Colonic mucosa (tissue), 4 donors: Measurements from ENCODE around the gene YLPM1. TPM values are rescaled to one million over a fixed set of nuclear protein-coding genes. Genes with fewer than 3 reads are reported as not detected.

Experiments used
- DNase-seq: peaks from one replicate; pipeline ENCODE4 v3.0.0-alpha.2; 2020
- H3K27ac ChIP-seq: fragments of 200-600 bp; one replicate; pipeline ENCODE4 v1.8.0; 2021
- H3K27me3 ChIP-seq: fragments of 200-600 bp; one replicate; pipeline ENCODE4 v1.8.0; 2021
- H3K36me3 ChIP-seq: fragments of 200-600 bp; one replicate; pipeline ENCODE4 v1.8.0; 2021
- H3K4me1 ChIP-seq: fragments of 200-600 bp; one replicate; pipeline ENCODE4 v1.8.0; 2021; ENCODE audit warnings: mild to moderate bottlenecking
- H3K4me3 ChIP-seq: fragments of 200-600 bp; one replicate; pipeline ENCODE4 v1.8.0; 2021
- H3K9ac ChIP-seq, 2 donors: one replicate each; pipeline ENCODE4 v1.7.0; 2013; ENCODE audit warnings: control low read depth in 2 of 2, low read depth in 2 of 2, low read length in 2 of 2
- H3K9me3 ChIP-seq: fragments of 200-600 bp; one replicate; pipeline ENCODE4 v1.8.0; 2021
- intact Hi-C: fragments of 100-400 bp; cut with DNase I; formaldehyde crosslinking; loops from one replicate; pipeline ENCODE4 v1.14.1; 2022
- total RNA-seq, 2 donors: library from RNA; stranded (reverse); fragmentation: NEBNext Ultra II Directional in 1 of 2; extraction: Animal tissue kit (Norgen Biotek cat#: 25700) in 1 of 2; gene quantifications; one replicate each; pipeline ENCODE4 v1.2.1, GENCODE V29; 2021
- TF ChIP-seq, protein P1 (sequence below): fragments of 200-600 bp; IDR thresholded peaks from one replicate; pipeline ENCODE4 v1.8.0; 2022; ENCODE audit warnings: antibody characterized with exemption, mild to moderate bottlenecking
- donor health status: healthy.
- donor health status: DM: no; HTN: no; CAD: no.
- donor health status: DM: no; HTN: no; CAD: no.

The YLPM1 gene
- total RNA-seq, 2 donors from 2014 or later, result 36.1 to 41.7 TPM

GRCh38 chr14:74771399-74771798 is 8.3 kb downstream of the YLPM1 start:
- no peak for DNase-seq
- Histone ChIP-seq H3K36me3 (no peaks in the 10 kb centered on the region), H3K27me3 (no peaks in the 10 kb centered on the region), H3K4me1 (no peaks in the 10 kb centered on the region), H3K9ac (no peak overlapping the region), H3K9me3 (no peaks in the 10 kb centered on the region), H3K27ac (no peak overlapping the region), H3K4me3 (no peak overlapping the region)
- TF ChIP-seq, protein P1, sequence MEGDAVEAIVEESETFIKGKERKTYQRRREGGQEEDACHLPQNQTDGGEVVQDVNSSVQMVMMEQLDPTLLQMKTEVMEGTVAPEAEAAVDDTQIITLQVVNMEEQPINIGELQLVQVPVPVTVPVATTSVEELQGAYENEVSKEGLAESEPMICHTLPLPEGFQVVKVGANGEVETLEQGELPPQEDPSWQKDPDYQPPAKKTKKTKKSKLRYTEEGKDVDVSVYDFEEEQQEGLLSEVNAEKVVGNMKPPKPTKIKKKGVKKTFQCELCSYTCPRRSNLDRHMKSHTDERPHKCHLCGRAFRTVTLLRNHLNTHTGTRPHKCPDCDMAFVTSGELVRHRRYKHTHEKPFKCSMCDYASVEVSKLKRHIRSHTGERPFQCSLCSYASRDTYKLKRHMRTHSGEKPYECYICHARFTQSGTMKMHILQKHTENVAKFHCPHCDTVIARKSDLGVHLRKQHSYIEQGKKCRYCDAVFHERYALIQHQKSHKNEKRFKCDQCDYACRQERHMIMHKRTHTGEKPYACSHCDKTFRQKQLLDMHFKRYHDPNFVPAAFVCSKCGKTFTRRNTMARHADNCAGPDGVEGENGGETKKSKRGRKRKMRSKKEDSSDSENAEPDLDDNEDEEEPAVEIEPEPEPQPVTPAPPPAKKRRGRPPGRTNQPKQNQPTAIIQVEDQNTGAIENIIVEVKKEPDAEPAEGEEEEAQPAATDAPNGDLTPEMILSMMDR, result no peak
- intact Hi-C loops, result no loop called here

GRCh38 chr14:74784634-74785033 is 21.5 kb downstream of the YLPM1 start:
- intact Hi-C loops, result no loop called here
- no peak overlapping the region for H3K9ac ChIP-seq
- H3K4me3 ChIP-seq, result no peak overlapping the region
- peaks cover 27% of the 10 kb centered on the region for H3K36me3 ChIP-seq
- DNase-seq, result no peak
- TF ChIP-seq, protein P1, result no peak
- H3K9me3 ChIP-seq, result no peaks in the 10 kb centered on the region
- H3K4me1 ChIP-seq, result no peaks in the 10 kb centered on the region
- H3K27ac ChIP-seq, result no peak overlapping the region
- no peaks in the 10 kb centered on the region for H3K27me3 ChIP-seq

DNA sequence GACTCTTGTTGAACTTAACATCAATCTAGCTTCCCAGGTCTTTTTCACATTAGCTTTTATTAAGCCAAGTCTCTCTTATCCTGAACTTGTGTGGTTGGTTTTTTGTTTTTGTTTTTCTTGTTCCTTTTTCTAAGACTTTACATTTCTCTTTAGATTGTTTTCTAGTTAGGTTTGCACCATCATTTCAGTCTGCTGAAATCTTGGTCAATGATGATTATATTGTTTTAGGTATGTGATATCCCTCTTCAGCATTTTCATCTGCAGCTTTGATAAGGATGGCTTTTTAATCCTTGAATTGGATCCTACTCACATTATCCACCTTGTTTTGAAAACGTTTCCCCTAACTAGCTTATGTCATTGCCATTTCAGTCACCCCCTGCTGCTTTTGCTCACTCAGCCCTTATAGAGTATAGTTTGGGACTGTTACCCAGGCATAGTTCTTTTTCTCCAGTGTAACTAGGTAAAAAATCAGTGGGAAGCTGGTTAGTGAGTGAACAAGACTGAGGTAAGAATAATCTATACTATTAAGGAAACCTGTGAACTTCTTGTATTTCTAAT is 22.0 kb downstream of the YLPM1 start:
- intact Hi-C loops, result no loop called here
- H3K4me1 ChIP-seq, result no peaks in the 10 kb centered on the region
- no peaks in the 10 kb centered on the region for H3K27me3 ChIP-seq
- no peak overlapping the region for H3K4me3 ChIP-seq
- peaks cover 26% of the 10 kb centered on the region for H3K36me3 ChIP-seq
- no peak for DNase-seq
- H3K9me3 ChIP-seq, result no peaks in the 10 kb centered on the region
- no peak overlapping the region for H3K9ac ChIP-seq
- no peak overlapping the region for H3K27ac ChIP-seq
- TF ChIP-seq, protein P1, result no peak

GRCh38 chr14:74786796-74787315 is 23.7 kb downstream of the YLPM1 start:
- H3K27ac ChIP-seq, result no peak overlapping the region
- H3K9me3 ChIP-seq, result no peaks in the 10 kb centered on the region
- no peak overlapping the region for H3K9ac ChIP-seq
- H3K36me3 ChIP-seq, result peaks cover 23% of the 10 kb centered on the region
- TF ChIP-seq, protein P1, result no peak
- no peak overlapping the region for H3K4me3 ChIP-seq
- no peaks in the 10 kb centered on the region for H3K4me1 ChIP-seq
- no peak for DNase-seq
- no peaks in the 10 kb centered on the region for H3K27me3 ChIP-seq
- intact Hi-C loops, result no loop called here

DNA sequence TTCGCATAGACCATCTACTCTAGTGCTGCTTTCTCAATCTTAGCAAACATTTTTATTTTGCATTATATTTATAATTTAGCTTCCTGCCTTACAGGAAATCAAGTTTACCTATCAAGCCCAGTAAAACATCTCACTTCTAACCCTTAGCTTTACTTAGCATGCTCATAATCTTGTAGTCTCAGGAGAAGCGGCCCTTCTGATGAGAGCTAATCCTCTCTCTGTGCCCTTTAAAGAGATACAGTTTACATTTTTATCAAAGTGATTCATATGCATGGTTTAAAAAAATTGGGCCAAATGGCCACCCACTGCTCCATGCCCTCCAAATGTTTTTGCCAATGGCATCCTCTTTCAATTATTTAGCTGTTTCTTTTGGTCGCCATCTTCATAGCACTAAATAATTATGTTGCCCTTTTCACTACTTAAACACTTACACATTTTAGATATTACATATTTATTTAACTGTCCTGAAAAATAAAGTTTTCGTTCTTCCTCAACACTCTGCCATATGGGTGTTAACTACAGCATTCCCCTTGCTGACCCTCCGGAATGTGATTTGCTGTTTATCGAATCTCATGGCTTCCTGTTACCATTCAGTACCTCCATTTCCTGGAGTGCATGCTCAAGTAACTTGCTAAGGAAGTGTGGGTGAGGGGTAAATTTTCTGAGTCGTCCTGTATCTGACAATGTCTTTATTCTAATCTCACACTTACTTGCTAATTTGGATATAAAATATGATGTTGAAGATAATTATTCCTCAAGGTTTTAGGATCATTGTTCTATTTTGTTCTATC is 29.3 kb downstream of the YLPM1 start:
- H3K9me3 ChIP-seq, result no peaks in the 10 kb centered on the region
- no peak overlapping the region for H3K27ac ChIP-seq
- no peaks in the 10 kb centered on the region for H3K4me1 ChIP-seq
- TF ChIP-seq, protein P1, result no peak
- DNase-seq, result no peak
- no peaks in the 10 kb centered on the region for H3K36me3 ChIP-seq
- no peak overlapping the region for H3K4me3 ChIP-seq
- intact Hi-C loops, result no loop called here
- no peaks in the 10 kb centered on the region for H3K27me3 ChIP-seq
- H3K9ac ChIP-seq, result no peak overlapping the region
